SK-N-SH (cell line): ENCODE measurements around the gene PSKH1. TPM values are rescaled to one million over a fixed set of nuclear protein-coding genes. Genes with fewer than 3 reads are reported as not detected.

Source experiments
- CTCF ChIA-PET: fragments of 300-600, 350-600 bp; formaldehyde crosslinking; extraction: SDS; loops from one replicate; lab custom pipeline; 2021; lab: Yijun Ruan, JAX
- POLR2A ChIA-PET: fragments of 350-600 bp; sonication (Branson Sonifier 250); formaldehyde crosslinking; extraction: SDS; loops from one replicate; lab custom pipeline; 2020; ENCODE audit warnings: antibody characterized with exemption, inconsistent platforms; lab: Yijun Ruan, JAX
- DNase-seq: peaks from one replicate; pipeline ENCODE4 v3.0.0; 2012
- H2AFZ ChIP-seq: fragments of 200-600 bp; sonication (generic); 2 replicates; pipeline ENCODE4 v1.8.1; 2016; ENCODE audit warnings: antibody characterized with exemption, mild to moderate bottlenecking, low read depth
- H3F3A ChIP-seq: fragments of 200-600 bp; sonication (generic); replicated peaks from 2 replicates; pipeline ENCODE3; 2016; ENCODE audit warnings: antibody characterized with exemption, mild to moderate bottlenecking; ENCODE audit not compliant: insufficient read depth
- H3K27ac ChIP-seq, 2 experiments: fragments of 200-500 bp in 1 of 2; fragments of 200-600 bp in 1 of 2; sonication (Bioruptor generic) in 1 of 2; sonication (generic), shearing (Covaris generic) in 1 of 2; 2 replicates each; pipeline versions ENCODE4 v1.5.1 to v1.6.1; 2014 to 2016; ENCODE audit warnings: low read depth in 2 of 2, inconsistent platforms in 1 of 2, low read length in 1 of 2, mild to moderate bottlenecking in 1 of 2, mixed read lengths in 1 of 2
- H3K27me3 ChIP-seq: fragments of 200-600 bp; sonication (generic), shearing (Covaris generic); 2 replicates; pipeline ENCODE4 v1.6.1; 2016; ENCODE audit warnings: mixed run types; ENCODE audit not compliant: insufficient read depth
- H3K36me3 ChIP-seq, 2 experiments: fragments of 200-500 bp in 1 of 2; fragments of 200-600 bp in 1 of 2; sonication (Bioruptor generic) in 1 of 2; sonication (generic) in 1 of 2; replicated peaks in 1 of 2; 2 replicates each; pipeline versions ENCODE3 to v1.5.1; 2014 to 2016; ENCODE audit warnings: low read length in 1 of 2, mild to moderate bottlenecking in 1 of 2; ENCODE audit not compliant: insufficient read depth in 2 of 2, control insufficient read depth in 1 of 2
- H3K4me1 ChIP-seq, 2 experiments: fragments of 200-500 bp in 1 of 2; fragments of 200-600 bp in 1 of 2; sonication (Bioruptor generic) in 1 of 2; sonication (generic), shearing (Covaris generic) in 1 of 2; 2 replicates each; pipeline versions ENCODE4 v1.5.1 to v1.6.1; 2014 to 2016; ENCODE audit warnings: low read depth in 1 of 2, low read length in 1 of 2, mixed run types in 1 of 2; ENCODE audit not compliant: insufficient read depth in 2 of 2, control insufficient read depth in 1 of 2
- H3K4me2 ChIP-seq: fragments of 200-600 bp; sonication (generic), shearing (Covaris generic); 2 replicates; pipeline ENCODE4 v1.6.1; 2017; ENCODE audit warnings: mixed run types
- H3K4me3 ChIP-seq, 2 experiments: fragments of 200-500 bp in 1 of 2; fragments of 200-600 bp in 1 of 2; sonication (Bioruptor generic) in 1 of 2; sonication (generic), shearing (Covaris generic) in 1 of 2; 2 replicates each; pipeline versions ENCODE4 v1.5.1 to v1.8.1; 2014 to 2016; ENCODE audit warnings: low read depth in 2 of 2, inconsistent platforms in 1 of 2, low read length in 1 of 2, mild to moderate bottlenecking in 1 of 2, mixed read lengths in 1 of 2, moderate library complexity in 1 of 2
- H3K79me2 ChIP-seq: fragments of 200-600 bp; sonication (generic); 2 replicates; pipeline ENCODE4 v1.8.1; 2017; ENCODE audit warnings: mild to moderate bottlenecking; ENCODE audit not compliant: insufficient read depth
- H3K9ac ChIP-seq: fragments of 200-600 bp; sonication (generic); 2 replicates; pipeline ENCODE4 v1.6.1; 2017; ENCODE audit warnings: mixed run types
- H3K9me2 ChIP-seq: fragments of 200-600 bp; sonication (generic); 2 replicates; pipeline ENCODE4 v1.6.1; 2017; ENCODE audit warnings: mixed run types
- H3K9me3 ChIP-seq: fragments of 200-600 bp; sonication (generic); 2 replicates; pipeline ENCODE4 v1.6.1; 2017; ENCODE audit warnings: mixed run types, mild to moderate bottlenecking, moderate library complexity
- H4K20me1 ChIP-seq: fragments of 200-600 bp; sonication (generic); 2 replicates; pipeline ENCODE4 v1.6.1; 2017; ENCODE audit warnings: mild to moderate bottlenecking, mixed run types; ENCODE audit not compliant: insufficient read depth
- FOXJ3 ChIP-seq: sonication (generic); formaldehyde crosslinking; IDR thresholded peaks from 2 replicates; pipeline ENCODE4 v1.5.1; 2020; ENCODE audit warnings: mild to moderate bottlenecking, missing genetic modification reagents
- GATA2 ChIP-seq: sonication (generic); formaldehyde crosslinking; IDR thresholded peaks from 2 replicates; pipeline ENCODE4 v1.5.0; 2020; ENCODE audit warnings: mild to moderate bottlenecking, missing genetic modification reagents
- JUND ChIP-seq: IDR thresholded peaks from 2 replicates; pipeline ENCODE4 v1.4.0; 2012
- NFIC ChIP-seq: IDR thresholded peaks from 2 replicates; pipeline ENCODE4 v1.4.0; 2012; ENCODE audit warnings: borderline replicate concordance
- RCOR1 ChIP-seq: fragments of 150-350 bp; IDR thresholded peaks from 2 replicates; pipeline ENCODE4 v1.6.1; 2017; ENCODE audit warnings: antibody characterized with exemption, low read length
- RXRA ChIP-seq: IDR thresholded peaks from 2 replicates; pipeline ENCODE4 v1.4.0; 2012; ENCODE audit warnings: low read depth, mild to moderate bottlenecking, borderline replicate concordance
- SIN3A ChIP-seq: IDR thresholded peaks from 2 replicates; pipeline ENCODE4 v1.6.1; 2012; ENCODE audit warnings: low read depth, mild to moderate bottlenecking, low read length, moderate library complexity, borderline replicate concordance
- TAF1 ChIP-seq: IDR thresholded peaks from 2 replicates; pipeline ENCODE4 v1.6.1; 2012; ENCODE audit warnings: low read depth, mild to moderate bottlenecking, low read length, moderate library complexity, borderline replicate concordance
- TCF12 ChIP-seq: IDR thresholded peaks from 2 replicates; pipeline ENCODE4 v1.4.0; 2012
- WGBS: methylation state at CpG from one replicate; pipeline ENCODE4 v1.1.6; 2017; ENCODE audit warnings: low lambda C conversion rate; 5-methylcytosine and 5-hydroxymethylcytosine counted together
- polyA plus RNA-seq, 3 experiments: library from polyadenylated mRNA; depleted of rRNA; stranded (reverse); fragments of >200 nt; gene quantifications; 2 replicates each; pipeline ENCODE4 v1.2.3, GENCODE V29; 2012
- TF ChIP-seq, protein P1 (sequence below): IDR thresholded peaks from 2 replicates; pipeline ENCODE4 v1.4.0; 2012; ENCODE audit warnings: low read depth, borderline replicate concordance
- TF ChIP-seq, protein P2 (sequence below): IDR thresholded peaks from 2 replicates; pipeline ENCODE4 v1.4.0; 2012; ENCODE audit warnings: low read depth

Gene PSKH1
- polyA plus RNA-seq, 1 of the 3 experiments (the other 2 are of a cell fraction): 30.1 TPM

DNA sequence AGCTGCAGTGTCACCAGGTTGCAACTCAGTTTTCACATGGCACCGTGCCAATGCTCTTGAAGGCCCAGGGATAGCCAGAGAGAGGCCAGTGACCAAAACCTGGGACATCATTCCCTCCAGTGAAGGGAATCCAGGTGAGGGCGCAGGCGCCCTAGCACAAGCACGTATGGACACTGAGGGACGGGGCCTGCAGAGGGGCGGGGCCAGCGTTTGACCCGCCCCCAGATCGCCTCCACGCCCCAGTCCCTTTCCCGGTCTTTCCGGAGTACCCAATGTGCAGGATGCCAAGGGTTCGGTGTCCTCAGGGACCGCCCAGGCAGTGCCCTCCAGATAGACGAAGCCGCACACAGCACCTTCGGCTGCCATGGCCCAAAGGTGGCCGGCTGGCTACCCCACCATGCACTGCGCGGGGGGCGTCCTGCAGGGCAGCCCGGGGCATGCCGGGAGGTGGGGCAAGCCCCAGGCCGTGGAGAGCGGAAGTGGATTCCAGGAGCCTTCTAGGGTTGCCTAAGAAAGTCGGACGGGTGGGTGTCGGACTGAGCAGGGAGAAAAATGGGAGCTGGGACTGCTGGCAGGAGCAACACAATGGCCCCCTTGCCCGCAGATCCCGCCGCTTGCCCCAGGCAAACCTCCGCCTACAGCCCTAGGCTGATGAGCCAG, 70.7 kb downstream of the PSKH1 start:
- Histone ChIP-seq H3K4me3 (no peak overlapping the region), H3K9me2 (no peaks in the 10 kb centered on the region), H3K9me3 (no peaks in the 10 kb centered on the region), H3K79me2 (peaks cover 87% of the 10 kb centered on the region), H4K20me1 (peaks cover 58% of the 10 kb centered on the region), H3K27me3 (no peaks in the 10 kb centered on the region), H3K27ac (no peak overlapping the region), H3K9ac (no peak overlapping the region), H3K36me3 (peaks cover 35 to 49% of the 10 kb centered on the region in 2 experiments), H2AFZ (no peak overlapping the region), H3K4me2 (no peak overlapping the region), H3F3A (no peaks in the 10 kb centered on the region), H3K4me1 (peaks cover 15 to 41% of the 10 kb centered on the region in 2 experiments; a peak in 3 of 4 replicates)
- 98% methylated on average over 22 of the region's 32 CpGs for WGBS
- TF ChIP-seq, protein P1, sequence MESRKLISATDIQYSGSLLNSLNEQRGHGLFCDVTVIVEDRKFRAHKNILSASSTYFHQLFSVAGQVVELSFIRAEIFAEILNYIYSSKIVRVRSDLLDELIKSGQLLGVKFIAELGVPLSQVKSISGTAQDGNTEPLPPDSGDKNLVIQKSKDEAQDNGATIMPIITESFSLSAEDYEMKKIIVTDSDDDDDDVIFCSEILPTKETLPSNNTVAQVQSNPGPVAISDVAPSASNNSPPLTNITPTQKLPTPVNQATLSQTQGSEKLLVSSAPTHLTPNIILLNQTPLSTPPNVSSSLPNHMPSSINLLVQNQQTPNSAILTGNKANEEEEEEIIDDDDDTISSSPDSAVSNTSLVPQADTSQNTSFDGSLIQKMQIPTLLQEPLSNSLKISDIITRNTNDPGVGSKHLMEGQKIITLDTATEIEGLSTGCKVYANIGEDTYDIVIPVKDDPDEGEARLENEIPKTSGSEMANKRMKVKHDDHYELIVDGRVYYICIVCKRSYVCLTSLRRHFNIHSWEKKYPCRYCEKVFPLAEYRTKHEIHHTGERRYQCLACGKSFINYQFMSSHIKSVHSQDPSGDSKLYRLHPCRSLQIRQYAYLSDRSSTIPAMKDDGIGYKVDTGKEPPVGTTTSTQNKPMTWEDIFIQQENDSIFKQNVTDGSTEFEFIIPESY: no peak
- TF ChIP-seq TCF12: no peak
- TF ChIP-seq RXRA: no peak
- TF ChIP-seq GATA2 (CRISPR knock-in tag): no peak
- no peak for TF ChIP-seq SIN3A
- TF ChIP-seq NFIC: 0 out of 2 replicates have a peak, but pooled peaks have one; percentile 35
- ChIA-PET CTCF (interaction anchor here (1.1 to 1.4 kb wide), 2 partner anchors 22 to 30 kb away, joined by 3 to 7 read pairs; no protein-coding TSS in a partner anchor), POLR2A (interaction anchor here (1.1 kb wide), 1 partner anchor 23 kb away, joined by 4 read pairs; no protein-coding TSS in a partner anchor)
- DNase-seq: no peak

DNA sequence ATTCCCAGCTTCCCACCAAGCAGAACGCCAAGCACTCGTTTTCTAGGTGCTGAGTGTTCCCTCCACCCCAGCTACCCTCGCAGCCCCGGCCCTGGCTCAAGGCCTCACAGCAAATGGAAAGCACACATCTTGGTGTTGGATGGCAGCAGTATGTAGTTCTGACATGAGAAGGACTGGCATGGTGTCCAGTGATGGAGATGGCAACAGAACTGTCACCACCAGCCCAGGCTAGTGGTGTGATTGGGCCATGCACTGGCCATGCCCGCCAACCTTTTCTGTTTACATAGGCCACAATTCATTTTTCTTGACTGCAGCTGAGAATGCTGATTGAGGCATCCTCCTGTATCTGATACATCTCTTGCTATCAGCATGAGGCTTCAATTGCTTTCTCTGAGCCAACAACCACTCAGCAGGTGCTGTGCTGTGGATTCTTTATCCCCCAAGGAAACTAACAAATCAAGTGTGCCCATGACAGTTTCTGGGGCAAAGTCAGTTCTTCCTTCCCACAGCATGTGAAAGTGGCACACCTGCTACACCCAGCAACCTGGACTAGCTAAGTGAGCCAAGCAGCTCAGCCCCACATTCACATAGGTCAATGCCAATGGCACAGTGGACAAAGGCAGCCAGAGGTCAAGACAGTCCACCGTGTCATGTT, 71.5 kb downstream of the PSKH1 start:
- Histone ChIP-seq H3K36me3 (peaks cover 31 to 41% of the 10 kb centered on the region in 2 experiments), H3F3A (peaks cover 4% of the 10 kb centered on the region), H3K4me1 (peaks cover 15 to 45% of the 10 kb centered on the region in 2 experiments; a peak in 3 of 4 replicates), H3K79me2 (peaks cover 79% of the 10 kb centered on the region), H3K9me2 (no peaks in the 10 kb centered on the region), H3K4me3 (no peak overlapping the region), H2AFZ (no peak overlapping the region), H4K20me1 (peaks cover 58% of the 10 kb centered on the region), H3K9ac (no peak overlapping the region), H3K27ac (no peak overlapping the region; a peak in 1 of 4 replicates), H3K4me2 (peak overlapping the region; percentile 96; the same call in 1 of the 2 replicates), H3K27me3 (no peaks in the 10 kb centered on the region)
- ChIA-PET CTCF (interaction anchor here (0.7 to 1.4 kb wide), 6 partner anchors 20 to 162 kb away, joined by 3 to 7 read pairs (median 3); no protein-coding TSS in a partner anchor), POLR2A (interaction anchor here (1.1 kb wide), 1 partner anchor 18 kb away, joined by 4 read pairs; no protein-coding TSS in a partner anchor)
- 97% methylated on average over 5 of the region's 6 CpGs for whole genome bisulfite sequencing
- DNase-seq: no peak
- TF ChIP-seq RCOR1 (no peak), NFIC (no peak), JUND (no peak), TAF1 (no peak), TCF12 (no peak), RXRA (no peak), FOXJ3 (CRISPR knock-in tag) (no peak)
- TF ChIP-seq, protein P2, sequence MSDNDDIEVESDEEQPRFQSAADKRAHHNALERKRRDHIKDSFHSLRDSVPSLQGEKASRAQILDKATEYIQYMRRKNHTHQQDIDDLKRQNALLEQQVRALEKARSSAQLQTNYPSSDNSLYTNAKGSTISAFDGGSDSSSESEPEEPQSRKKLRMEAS: no peak
- TF ChIP-seq, all 33 proteins: peak for 0
- no peaks in the 10 kb centered on the region for H3K9me3 ChIP-seq
